GM18858 (cell line): ENCODE results near the gene RTL3.

ENCODE experiments used
- ATAC-seq: cut with Tn5 transposase; IDR thresholded peaks from one replicate; pipeline ENCODE4 v1.9.1; 2021; ENCODE audit not compliant: unreplicated experiment

The RTL3 gene

GRCh38 chrX:78622831-78623230 is 36.3 kb downstream of the RTL3 start:
- no peak for ATAC-seq

GRCh38 chrX:78619834-78620233 is 39.3 kb downstream of the RTL3 start:
- no peak for ATAC-seq

- ATAC-seq = no peak
These were observed 40.1 kb downstream of the RTL3 start for GRCh38 chrX:78618987-78619386.

- ATAC-seq = no peak
These were observed 44.9 kb downstream of the RTL3 start for GRCh38 chrX:78614264-78614663.
